Measurements from ENCODE around the gene TGFBR1.
A peak's percentile ranks its signal among the peaks of the same experiment; 100 is the strongest.

Gene TGFBR1

DNA sequence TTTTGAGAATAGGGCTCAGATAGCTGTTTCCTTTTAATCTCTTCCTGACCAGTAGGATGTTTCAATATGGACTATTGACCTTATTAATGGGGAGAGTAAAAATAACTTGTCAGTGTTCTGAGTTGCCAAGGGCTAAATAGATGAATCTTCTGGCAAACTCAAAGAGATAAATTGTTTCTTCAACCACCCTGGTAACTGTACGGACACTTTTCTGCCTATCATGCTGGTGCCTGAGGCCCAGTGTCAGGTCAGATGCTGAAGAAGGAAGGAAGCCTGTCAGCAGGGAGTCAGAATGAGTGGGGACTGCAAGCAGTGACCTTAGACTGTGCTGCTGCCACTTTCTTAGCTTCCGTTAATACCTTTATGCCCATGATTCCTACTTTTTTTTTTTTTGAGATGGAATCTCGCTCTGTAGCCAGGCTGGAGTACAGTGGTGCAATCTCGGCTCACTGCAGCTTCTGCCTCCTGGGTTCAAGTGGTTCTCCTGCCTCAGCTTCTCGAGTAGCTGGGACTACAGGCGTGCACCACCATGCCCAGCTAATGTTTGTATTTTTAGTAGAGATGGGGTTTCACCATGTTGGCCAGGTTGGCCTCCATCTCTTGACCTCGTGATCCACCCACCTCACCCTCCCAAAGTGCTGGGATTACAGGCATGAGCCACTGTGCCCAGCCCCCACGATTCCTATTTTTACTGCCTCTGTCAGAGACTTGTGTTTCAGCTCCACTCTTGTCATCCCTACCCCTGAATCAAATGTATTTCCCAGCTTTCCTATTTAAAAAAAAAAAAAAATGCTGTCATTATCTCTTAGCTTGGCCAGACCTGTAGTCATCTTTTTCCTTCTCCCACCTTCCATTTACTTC, 33.7 kb downstream of the TGFBR1 start:
- DNase-seq, result no peak

- no peak for DNase-seq
These were observed 35.0 kb downstream of the TGFBR1 start for GRCh38 chr9:99139868-99140267.

GRCh38 chr9:99140685-99141314, 35.9 kb downstream of the TGFBR1 start:
- DNase-seq, result no peak

DNA sequence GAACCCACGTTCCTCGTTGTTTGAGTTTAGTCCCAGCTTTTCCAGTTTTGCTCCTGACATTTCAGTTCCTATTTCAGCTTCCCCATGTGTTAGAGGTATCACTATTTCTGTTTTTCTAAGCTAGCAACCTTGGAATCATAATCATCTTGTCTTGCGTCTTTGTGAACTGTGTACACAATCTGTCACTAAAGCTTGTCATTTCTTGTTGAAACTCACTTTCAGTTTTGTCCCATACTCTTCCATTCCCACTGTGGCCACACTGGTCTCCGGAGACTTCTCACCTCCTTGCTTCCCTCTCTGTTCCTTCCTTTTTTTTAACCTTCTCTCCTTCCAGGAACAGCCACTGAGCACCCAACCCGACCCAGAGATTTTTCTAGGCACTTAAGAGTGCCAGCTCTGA, 36.9 kb downstream of the TGFBR1 start:
- no peak for DNase-seq

DNA sequence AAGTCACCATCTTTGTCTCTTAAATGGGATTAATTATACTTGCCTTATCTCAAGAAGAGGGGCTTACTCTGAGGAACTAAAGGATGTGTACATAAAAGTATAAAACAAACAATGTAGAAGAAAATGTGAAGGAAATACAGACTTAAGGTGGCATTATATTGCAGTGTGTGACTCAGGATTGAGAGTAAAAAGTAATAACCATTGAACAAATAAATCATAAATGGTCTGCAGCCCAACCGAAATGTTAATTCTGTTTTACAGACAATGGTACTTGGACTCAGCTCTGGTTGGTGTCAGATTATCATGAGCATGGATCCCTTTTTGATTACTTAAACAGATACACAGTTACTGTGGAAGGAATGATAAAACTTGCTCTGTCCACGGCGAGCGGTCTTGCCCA, 37.4 kb downstream of the TGFBR1 start:
- no peak for DNase-seq

- no peak for DNase-seq
These were observed 38.7 kb downstream of the TGFBR1 start for GRCh38 chr9:99143655-99144054.

GRCh38 chr9:99144966-99145365, 40.1 kb downstream of the TGFBR1 start:
- no peak for DNase-seq

- no peak for DNase-seq
These were observed 41.7 kb downstream of the TGFBR1 start for GRCh38 chr9:99146574-99146973.

GRCh38 chr9:99147177-99147576, 42.3 kb downstream of the TGFBR1 start:
- no peak for DNase-seq

GRCh38 chr9:99150451-99151171, 45.7 kb downstream of the TGFBR1 start:
- DNase-seq, result no peak

- DNase-seq, result no peak
These were observed 49.4 kb downstream of the TGFBR1 start for GRCh38 chr9:99154356-99154755.

DNA sequence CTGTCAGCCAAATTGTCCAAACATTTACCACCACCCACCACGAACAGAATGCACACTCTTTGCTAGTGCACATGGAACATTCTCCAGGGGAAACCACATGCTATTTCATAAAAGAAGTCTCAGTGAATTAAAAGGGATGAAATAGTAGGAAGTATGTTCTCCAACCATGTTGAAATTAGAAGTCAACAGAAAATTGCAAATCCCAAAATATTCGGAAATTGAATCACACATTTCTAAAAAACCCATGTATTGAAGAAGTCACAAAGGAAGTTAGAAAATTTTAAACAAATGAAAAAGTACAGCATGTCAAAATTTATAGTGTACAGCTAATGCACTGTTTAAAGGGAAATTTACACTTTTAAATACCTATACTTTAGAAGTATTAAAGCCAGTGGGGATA, 50.8 kb downstream of the TGFBR1 start:
- no peak for DNase-seq

GRCh38 chr9:99158629-99159028, 53.7 kb downstream of the TGFBR1 start:
- DNase-seq, result no peak

DNA sequence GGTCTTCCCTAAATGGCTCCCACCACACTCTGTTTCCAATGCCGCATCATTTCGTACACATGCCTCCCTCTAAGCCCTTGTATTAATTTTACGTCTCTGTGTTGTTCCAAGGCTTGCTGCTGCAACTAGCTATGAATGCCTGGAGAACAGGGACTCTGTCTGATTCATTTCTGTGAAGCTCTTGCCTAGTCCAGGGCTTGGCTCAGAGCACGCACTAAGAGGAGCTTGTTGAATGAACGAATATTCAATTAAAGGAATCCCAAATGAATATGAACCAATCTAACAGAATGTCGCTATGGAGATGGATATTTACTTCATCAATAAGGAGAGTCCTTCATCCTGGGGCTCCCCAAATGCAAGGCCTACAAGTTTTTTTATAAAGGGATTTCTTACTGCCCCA, 55.3 kb downstream of the TGFBR1 start:
- DNase-seq, result no peak

- peak; percentile 43 for DNase-seq
These were observed 57.9 kb downstream of the TGFBR1 start for GRCh38 chr9:99162759-99163364.

DNA sequence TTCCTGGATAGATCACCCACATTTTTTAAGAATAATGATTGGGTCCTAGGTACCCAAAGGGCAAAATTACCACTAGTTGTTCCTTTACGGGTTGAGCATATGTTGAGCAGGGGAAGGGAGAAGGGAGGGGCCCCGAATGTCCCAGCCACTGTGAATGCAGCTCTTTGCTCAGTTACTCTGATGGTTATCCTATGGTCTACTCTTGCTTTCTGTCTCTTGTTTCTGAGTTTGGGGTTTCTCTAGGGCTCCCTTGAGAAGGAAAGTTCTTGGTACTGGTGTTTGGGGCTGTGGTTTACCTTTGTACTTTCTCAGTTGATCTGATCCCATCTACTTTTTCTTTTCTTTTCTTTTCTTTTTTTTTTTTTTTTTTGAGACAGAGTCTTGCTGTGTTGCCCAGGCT, 61.2 kb downstream of the TGFBR1 start:
- DNase-seq, result no peak

- DNase-seq, result no peak
These were observed 62.2 kb downstream of the TGFBR1 start for GRCh38 chr9:99167119-99167518.

- no peak for DNase-seq
These were observed 62.8 kb downstream of the TGFBR1 start for GRCh38 chr9:99167694-99168093.

GRCh38 chr9:99169086-99169485, 64.2 kb downstream of the TGFBR1 start:
- DNase-seq, result no peak

DNA sequence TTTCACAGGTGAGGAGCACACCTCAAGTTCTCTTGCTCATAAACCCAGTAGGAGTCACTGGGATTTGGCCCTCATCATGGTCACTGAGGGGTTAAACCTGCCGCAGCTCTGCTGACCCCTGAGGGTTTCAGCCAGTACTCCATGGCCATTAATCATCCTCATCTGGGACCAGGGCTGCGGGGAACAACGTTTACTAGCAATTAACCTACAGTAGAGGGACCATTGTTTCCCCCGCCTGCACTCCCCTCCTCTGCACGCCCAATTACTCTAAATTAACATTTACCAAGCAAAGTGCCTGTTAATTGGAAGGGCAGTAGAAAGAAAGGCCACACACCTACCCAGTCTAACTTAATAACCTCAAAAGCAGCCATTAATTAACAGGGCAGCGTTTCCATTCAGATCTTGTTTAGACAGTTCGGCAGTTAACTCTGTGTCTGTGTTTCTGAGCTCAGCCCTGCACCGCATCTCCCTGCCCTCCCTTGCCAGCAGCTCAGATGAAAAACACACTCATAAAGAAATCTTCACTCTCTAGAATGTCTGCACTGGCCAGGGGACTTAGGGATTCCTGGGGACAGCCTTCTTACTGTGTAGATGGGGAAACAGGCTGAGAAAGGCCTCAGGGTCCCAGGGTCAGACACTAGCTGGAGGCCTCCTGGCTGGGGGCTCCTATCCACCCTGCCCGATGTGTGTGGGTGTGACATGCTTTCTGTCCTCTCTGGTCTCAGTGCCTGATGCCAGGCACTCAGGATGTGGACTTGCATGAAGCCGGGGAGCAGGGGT, 65.3 kb downstream of the TGFBR1 start:
- DNase-seq, result no peak

GRCh38 chr9:99171225-99172123, 66.6 kb downstream of the TGFBR1 start:
- no peak for DNase-seq
